K562 (cell line): ENCODE data around the gene CELA3A. TPM values are rescaled to one million over a fixed set of nuclear protein-coding genes. Genes with fewer than 3 reads are reported as not detected.
A peak's percentile ranks its signal among the peaks of the same experiment; 100 is the strongest.

Experiments
- CHD7 ChIP-seq: fragments of 200-600 bp; sonication (generic); IDR thresholded peaks from one replicate; pipeline ENCODE4 v1.6.1; 2012; ENCODE audit warnings: mild to moderate bottlenecking, low read depth, low read length, inconsistent platforms
- CUX1 ChIP-seq: fragments of 200-800 bp; sonication (Bioruptor generic); IDR thresholded peaks from 2 replicates; pipeline ENCODE4 v1.6.1; 2016; ENCODE audit warnings: missing genetic modification characterization, missing compliant biosample characterization
- RAD21 ChIP-seq, 2 experiments: fragments of 250-450 bp in 1 of 2; fragments of 450-650 bp in 1 of 2; sonication (Bioruptor Pico) in 1 of 2; formaldehyde crosslinking in 1 of 2; IDR thresholded peaks in 1 of 2; conservative IDR thresholded peaks in 1 of 2; 2 replicates each; pipeline versions ENCODE4 v1.4.0 to v1.8.0; 2020 to 2022; ENCODE audit warnings: mild to moderate bottlenecking in 2 of 2, moderate library complexity in 1 of 2
- TAF9B ChIP-seq: fragments of 450-650 bp; IDR thresholded peaks from 2 replicates; pipeline ENCODE4 v1.6.1; 2018; ENCODE audit warnings: mild to moderate bottlenecking; ENCODE audit not compliant: partially characterized antibody
- YY1 ChIP-seq, 3 experiments: IDR thresholded peaks; 2 replicates each; pipeline ENCODE4 v1.6.1; 2011; ENCODE audit warnings: low read length in 2 of 3, mild to moderate bottlenecking in 2 of 3, moderate library complexity in 2 of 3, borderline replicate concordance in 1 of 3, control low read depth in 1 of 3, low read depth in 1 of 3; ENCODE audit not compliant: insufficient read depth in 3 of 3, insufficient replicate concordance in 2 of 3, control insufficient read depth in 1 of 3, insufficient read length in 1 of 3; ENCODE audit errors: extremely low read depth in 1 of 3
- ZNF212 ChIP-seq: fragments of 450-650 bp; formaldehyde crosslinking; IDR thresholded peaks from 2 replicates; pipeline ENCODE4 v1.4.0; 2020; ENCODE audit warnings: mild to moderate bottlenecking
- ZNF347 ChIP-seq: fragments of 450-650 bp; formaldehyde crosslinking; IDR thresholded peaks from 2 replicates; pipeline ENCODE4 v1.4.0; 2020; ENCODE audit warnings: low read depth, mild to moderate bottlenecking, moderate library complexity
- ZNF75A ChIP-seq: fragments of 450-650 bp; formaldehyde crosslinking; IDR thresholded peaks from 2 replicates; pipeline ENCODE4 v1.4.0; 2020; ENCODE audit warnings: mild to moderate bottlenecking
- ZNF778 ChIP-seq: fragments of 450-650 bp; formaldehyde crosslinking; IDR thresholded peaks from 2 replicates; pipeline ENCODE4 v1.4.0; 2020; ENCODE audit warnings: mild to moderate bottlenecking, moderate library complexity
- polyA plus RNA-seq, 8 experiments: library from polyadenylated mRNA; depleted of rRNA in 4 of 8; stranded (reverse) in 5 of 8; unstranded in 3 of 8; fragments of >200 nt; fragmentation: Nextera tagmentation in 2 of 8; fragmentation: Illumina TruSeq in 1 of 8; extraction: Ambion mirVana in 2 of 8; extraction: Trizol in 1 of 8; gene quantifications; 2 replicates each; pipeline versions ENCODE4 v1.2.1 to v1.2.3, GENCODE V29; 2011 to 2014; ENCODE audit warnings: inconsistent platforms in 1 of 8, missing spikeins in 1 of 8
- total RNA-seq, 7 experiments: library from RNA; depleted of rRNA in 6 of 7; stranded (reverse); fragments of >200 nt in 6 of 7; fragmentation: Illumina TruSeq in 2 of 7; extraction: Trizol in 2 of 7; gene quantifications; 2 replicates each; pipeline versions ENCODE4 v1.2.1 to v1.2.3, GENCODE V29; 2011 to 2021; ENCODE audit warnings: low replicate concordance in 1 of 7

CELA3A gene
- total and polyA plus RNA-seq, 9 of the 15 experiments (the other 6 are each of a cell fraction or from before 2014, with no cell fraction given) = 5.4 TPM; not detected in 8

- no peak for TF ChIP-seq CUX1 (CRISPR knock-in tag)
- no peak for TF ChIP-seq ZNF347 (CRISPR knock-in tag)
- TF ChIP-seq ZNF778 (CRISPR knock-in tag) = no peak
- no peak for TF ChIP-seq CHD7
- peak in 2 of 3 experiments; percentile 27 to 81 for TF ChIP-seq YY1 (IDR thresholded peaks at IDR 0.05; ENCODE audit: borderline replicate concordance in 1 of 3, control insufficient read depth in 1 of 3, extremely low read depth in 1 of 3, insufficient read depth in 3 of 3, insufficient read length in 1 of 3, insufficient replicate concordance in 2 of 3, low read depth in 1 of 3, low read length in 2 of 3)
- TF ChIP-seq ZNF75A (CRISPR knock-in tag) = no peak
- TF ChIP-seq RAD21 (CRISPR knock-in tag; conservative IDR thresholded peaks at IDR 0.05 in 1 of 2, IDR thresholded peaks at IDR 0.05 in 1 of 2) = 0 out of 4 replicates have a peak, but pooled peaks of 1 of the 2 experiments have one; percentile 12
- peak; percentile 93 for TF ChIP-seq TAF9B
- no peak for TF ChIP-seq ZNF212
Observed at GRCh38 chr1:22025368-22026155, 24.1 kb downstream of the CELA3A start (continued).
